Measurements from ENCODE around the gene CTBP2. TPM values are rescaled to one million over a fixed set of nuclear protein-coding genes. Genes with fewer than 3 reads are reported as not detected.
"Not testable (repeated sequence)": the region's sequence is repeated elsewhere in the genome, so short reads cannot be mapped to it uniquely, and the experiment has no call there.

The CTBP2 gene
- total RNA-seq, 1 experiment from 2014 or later, result 78.7 TPM

DNA sequence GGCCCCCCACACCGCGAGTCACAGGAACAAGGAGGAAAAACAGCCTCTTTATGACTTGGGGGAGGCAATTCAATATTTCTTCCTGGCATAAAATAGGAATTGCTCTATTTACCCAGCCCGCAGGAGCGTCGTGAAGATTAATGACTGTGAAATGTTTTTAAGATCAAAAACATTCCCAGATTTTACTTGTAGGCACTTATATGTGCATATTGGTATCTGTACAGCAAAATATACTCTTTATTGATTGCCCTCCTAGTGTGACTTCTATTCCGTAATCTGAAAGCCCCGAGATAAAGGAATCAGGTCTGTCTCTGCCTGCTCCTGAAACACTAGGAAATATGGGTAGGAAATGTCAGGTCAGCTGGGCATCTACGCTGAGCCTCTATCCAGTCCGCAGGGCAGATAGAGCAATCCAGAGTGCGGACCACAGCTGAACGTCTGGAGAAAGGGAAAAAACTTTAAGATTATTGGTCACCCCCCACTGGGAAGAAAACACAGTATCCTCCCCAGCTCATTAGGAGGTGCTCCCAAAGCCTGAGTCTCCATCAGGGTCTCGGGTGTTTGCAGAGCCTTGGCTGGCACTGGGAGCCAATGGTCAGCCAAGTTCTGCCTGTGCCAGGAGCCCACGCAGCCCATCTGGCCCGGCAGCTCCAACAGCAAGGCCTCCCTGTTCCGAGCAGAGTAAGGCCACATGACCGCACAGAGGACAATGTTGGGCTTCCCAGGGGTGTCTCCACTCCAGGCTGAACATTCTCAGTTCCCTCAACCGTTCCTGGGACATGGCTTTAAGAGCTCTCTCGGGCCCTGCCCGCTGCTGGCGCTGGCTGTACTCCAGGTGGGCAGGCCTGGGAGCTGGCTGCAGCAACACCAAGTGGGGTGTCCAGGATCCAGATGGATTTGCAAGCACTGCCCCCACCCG is 7.7 kb downstream of the CTBP2 start:
- Mint-ChIP-seq H3K4me1 (ENCODE audit: low read depth, unreplicated experiment) (peaks cover 56% of the 10 kb centered on the region), H3K4me3 (ENCODE audit: low read depth, unreplicated experiment) (peak overlapping the region; percentile 75), H3K27me3 (ENCODE audit: unreplicated experiment) (no peaks in the 10 kb centered on the region), H3K36me3 (ENCODE audit: insufficient read depth, unreplicated experiment) (peaks cover 81% of the 10 kb centered on the region), H3K27ac (ENCODE audit: unreplicated experiment) (peak overlapping the region; percentile 64), H3K9me3 (ENCODE audit: low read depth, unreplicated experiment) (no peaks in the 10 kb centered on the region)
- no TSS peak for BruUV-seq (replicated peaks)
- TF ChIP-seq, protein P1, sequence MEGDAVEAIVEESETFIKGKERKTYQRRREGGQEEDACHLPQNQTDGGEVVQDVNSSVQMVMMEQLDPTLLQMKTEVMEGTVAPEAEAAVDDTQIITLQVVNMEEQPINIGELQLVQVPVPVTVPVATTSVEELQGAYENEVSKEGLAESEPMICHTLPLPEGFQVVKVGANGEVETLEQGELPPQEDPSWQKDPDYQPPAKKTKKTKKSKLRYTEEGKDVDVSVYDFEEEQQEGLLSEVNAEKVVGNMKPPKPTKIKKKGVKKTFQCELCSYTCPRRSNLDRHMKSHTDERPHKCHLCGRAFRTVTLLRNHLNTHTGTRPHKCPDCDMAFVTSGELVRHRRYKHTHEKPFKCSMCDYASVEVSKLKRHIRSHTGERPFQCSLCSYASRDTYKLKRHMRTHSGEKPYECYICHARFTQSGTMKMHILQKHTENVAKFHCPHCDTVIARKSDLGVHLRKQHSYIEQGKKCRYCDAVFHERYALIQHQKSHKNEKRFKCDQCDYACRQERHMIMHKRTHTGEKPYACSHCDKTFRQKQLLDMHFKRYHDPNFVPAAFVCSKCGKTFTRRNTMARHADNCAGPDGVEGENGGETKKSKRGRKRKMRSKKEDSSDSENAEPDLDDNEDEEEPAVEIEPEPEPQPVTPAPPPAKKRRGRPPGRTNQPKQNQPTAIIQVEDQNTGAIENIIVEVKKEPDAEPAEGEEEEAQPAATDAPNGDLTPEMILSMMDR (IDR thresholded peaks at IDR 0.05; ENCODE audit: unreplicated experiment), result no peak
- CTCF ChIA-PET, result interaction anchor here (2.4 kb wide), 1 partner anchor 68 kb away, joined by 8 read pairs; no protein-coding TSS in a partner anchor
- intact Hi-C loops (cut with micrococcal nuclease; ENCODE audit: unreplicated experiment), result loop anchor here (10.0 kb wide), 1 partner anchor 48 kb away; no protein-coding TSS in a partner anchor
- no peak for DNase-seq

DNA sequence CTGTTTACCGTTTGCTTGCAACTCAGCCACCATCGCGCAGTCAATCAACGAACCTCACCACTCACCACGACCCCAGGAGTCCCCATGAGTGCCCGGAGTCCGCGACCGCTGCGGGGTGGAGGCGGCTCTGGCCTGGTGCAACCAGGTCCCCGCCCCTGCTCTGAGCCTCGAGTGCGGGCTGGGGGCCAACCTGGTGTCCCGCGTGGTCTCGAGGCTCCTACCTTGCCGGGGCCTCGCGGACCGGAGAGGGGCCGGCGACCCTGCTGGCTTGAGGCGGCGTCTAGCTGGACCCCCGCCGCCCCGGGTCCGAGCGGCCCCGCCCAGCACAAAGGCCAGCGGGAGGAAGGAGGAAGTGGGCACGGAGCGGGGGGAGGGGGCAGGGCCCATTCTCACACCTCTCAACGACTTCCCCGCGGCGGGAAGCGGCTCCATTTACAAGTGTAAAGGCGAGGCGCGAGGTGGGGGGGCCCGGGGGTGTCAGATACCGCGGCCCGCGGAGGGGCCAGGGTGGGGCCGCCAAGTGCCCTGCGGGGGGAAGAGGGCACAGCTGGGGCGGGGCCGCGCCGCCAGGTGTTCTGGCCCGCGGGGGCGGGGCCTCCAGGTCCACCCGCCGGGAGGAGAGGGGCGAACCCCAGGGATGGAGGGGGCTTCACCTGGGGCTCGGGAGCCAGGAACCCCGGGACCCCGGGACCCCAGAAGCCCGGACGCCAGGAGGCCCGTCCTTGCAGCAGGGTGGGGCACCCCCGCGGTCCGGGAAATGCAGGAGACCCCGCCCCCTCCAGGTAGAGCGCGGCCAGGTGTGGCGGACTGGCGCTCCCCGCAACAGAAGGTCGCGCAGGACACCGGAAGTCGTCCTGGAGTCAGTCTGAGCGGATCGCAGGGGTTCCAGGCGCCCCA is 8.6 kb downstream of the CTBP2 start:
- no peaks in the 10 kb centered on the region for H3K27me3 Mint-ChIP-seq (ENCODE audit: unreplicated experiment)
- CTCF ChIA-PET, result interaction anchor here (2.4 kb wide), 1 partner anchor 67 kb away, joined by 8 read pairs; no protein-coding TSS in a partner anchor
- H3K4me1 Mint-ChIP-seq (ENCODE audit: low read depth, unreplicated experiment), result peaks cover 65% of the 10 kb centered on the region
- DNase-seq, result peak; percentile 61
- BruUV-seq (replicated peaks), result no TSS peak
- H3K4me3 Mint-ChIP-seq (ENCODE audit: low read depth, unreplicated experiment), result peak overlapping the region; percentile 75
- peaks cover 79% of the 10 kb centered on the region for H3K36me3 Mint-ChIP-seq (ENCODE audit: insufficient read depth, unreplicated experiment)
- intact Hi-C loops (cut with micrococcal nuclease; ENCODE audit: unreplicated experiment), result loop anchor here (10.0 kb wide), 1 partner anchor 47 kb away; no protein-coding TSS in a partner anchor
- TF ChIP-seq, protein P1 (IDR thresholded peaks at IDR 0.05; ENCODE audit: unreplicated experiment), result no peak
- H3K27ac Mint-ChIP-seq (ENCODE audit: unreplicated experiment), result peak overlapping the region; percentile 24
- H3K9me3 Mint-ChIP-seq (ENCODE audit: low read depth, unreplicated experiment), result no peaks in the 10 kb centered on the region

DNA sequence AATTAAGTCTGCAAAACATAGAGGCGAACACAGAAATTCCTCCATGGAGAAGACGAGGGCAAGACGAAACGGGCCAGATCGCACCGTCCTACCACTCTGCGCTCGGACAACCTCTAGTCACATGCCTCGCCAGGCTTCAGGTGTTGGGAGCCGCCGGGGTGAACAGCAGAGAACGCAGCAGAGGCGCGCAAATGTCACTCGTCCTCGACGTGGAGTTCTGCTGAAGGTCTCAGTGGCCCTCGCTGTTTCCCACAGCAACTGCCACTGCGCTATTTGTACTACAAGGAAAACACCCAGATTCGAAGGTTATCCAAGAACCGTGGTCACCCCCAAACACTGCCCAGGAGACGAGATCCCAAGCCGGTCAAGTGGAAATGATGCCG is 9.2 kb downstream of the CTBP2 start:
- H3K27ac Mint-ChIP-seq (ENCODE audit: unreplicated experiment), result peak overlapping the region; percentile 33
- no peak for DNase-seq
- CTCF ChIA-PET, result interaction anchor here (2.4 kb wide), 1 partner anchor 66 kb away, joined by 8 read pairs; no protein-coding TSS in a partner anchor
- H3K36me3 Mint-ChIP-seq (ENCODE audit: insufficient read depth, unreplicated experiment), result peaks cover 80% of the 10 kb centered on the region
- no peak overlapping the region for H3K4me3 Mint-ChIP-seq (ENCODE audit: low read depth, unreplicated experiment)
- H3K27me3 Mint-ChIP-seq (ENCODE audit: unreplicated experiment), result no peaks in the 10 kb centered on the region
- no peaks in the 10 kb centered on the region for H3K9me3 Mint-ChIP-seq (ENCODE audit: low read depth, unreplicated experiment)
- H3K4me1 Mint-ChIP-seq (ENCODE audit: low read depth, unreplicated experiment), result peaks cover 68% of the 10 kb centered on the region
- intact Hi-C loops (cut with micrococcal nuclease; ENCODE audit: unreplicated experiment), result loop anchor here (10.0 kb wide), 1 partner anchor 46 kb away; no protein-coding TSS in a partner anchor
- TF ChIP-seq, protein P1 (IDR thresholded peaks at IDR 0.05; ENCODE audit: unreplicated experiment), result no peak
- BruUV-seq (replicated peaks), result no TSS peak

- H3K4me3 Mint-ChIP-seq (ENCODE audit: low read depth, unreplicated experiment); H3K9me3 Mint-ChIP-seq (ENCODE audit: low read depth, unreplicated experiment); BruUV-seq (replicated peaks); H3K27me3 Mint-ChIP-seq (ENCODE audit: unreplicated experiment); DNase-seq; CTCF ChIA-PET: not testable (repeated sequence)
- Mint-ChIP-seq H3K36me3 (ENCODE audit: insufficient read depth, unreplicated experiment) (peaks cover 74% of the 10 kb centered on the region), H3K4me1 (ENCODE audit: low read depth, unreplicated experiment) (peaks cover 66% of the 10 kb centered on the region), H3K27ac (ENCODE audit: unreplicated experiment) (peak overlapping the region; percentile 42)
- intact Hi-C loops (cut with micrococcal nuclease; ENCODE audit: unreplicated experiment), result loop anchor here (1.0 to 10.0 kb wide), 2 partner anchors 46 to 102 kb away; no protein-coding TSS in a partner anchor
These were observed 9.8 kb downstream of the CTBP2 start for GRCh38 chr10:125150376-125151083.

Measured in Calu3 (cell line).